HL-60/S4 treated with phorbol 12-myristate 13-acetate at 8.2 ng/mL for 4 days and 3 days (cell line): ENCODE data around the gene RPL32.
"Not testable (repeated sequence)": the region's sequence is repeated elsewhere in the genome, so short reads cannot be mapped to it uniquely, and the experiment has no call there.

Experiments used
- in situ Hi-C: fragments of 300-500 bp; cut with MboI; formaldehyde crosslinking; loops from 2 replicates; pipeline ENCODE4 v1.15.0; 2022; ENCODE audit warnings: low sequenced_read_pairs

RPL32 gene

GRCh38 chr3:12841149-12841969, at the start of gene RPL32:
RPL32 (minus strand) TSS chr3:12841565; CDS start chr3:12840237, 1,328 bp downstream.
- in situ Hi-C loops = no loop called here

GRCh38 chr3:12890610-12891390, 49.4 kb upstream of the RPL32 start:
- in situ Hi-C loops = no loop called here

DNA sequence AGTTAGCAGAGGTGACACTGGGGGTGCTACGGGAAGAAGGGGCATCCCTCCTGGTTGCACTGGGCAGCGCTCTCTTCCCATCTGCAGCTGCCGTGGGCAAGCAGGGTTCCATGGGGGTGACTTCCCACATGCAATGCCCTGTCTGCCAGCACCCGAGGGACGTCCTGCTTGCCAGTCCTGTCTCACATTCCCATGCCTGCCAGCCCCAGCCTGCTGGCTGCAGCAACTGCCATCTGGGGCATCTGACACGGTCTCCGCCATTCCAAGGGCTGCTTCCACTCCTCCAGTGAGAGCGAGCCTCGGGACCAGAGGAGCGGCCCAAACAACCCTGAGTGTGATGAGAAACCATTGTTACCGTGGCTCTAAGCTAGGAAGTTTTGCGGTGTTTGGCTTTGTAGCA, 45.4 kb upstream of the RPL32 start:
- in situ Hi-C loops = no loop called here

DNA sequence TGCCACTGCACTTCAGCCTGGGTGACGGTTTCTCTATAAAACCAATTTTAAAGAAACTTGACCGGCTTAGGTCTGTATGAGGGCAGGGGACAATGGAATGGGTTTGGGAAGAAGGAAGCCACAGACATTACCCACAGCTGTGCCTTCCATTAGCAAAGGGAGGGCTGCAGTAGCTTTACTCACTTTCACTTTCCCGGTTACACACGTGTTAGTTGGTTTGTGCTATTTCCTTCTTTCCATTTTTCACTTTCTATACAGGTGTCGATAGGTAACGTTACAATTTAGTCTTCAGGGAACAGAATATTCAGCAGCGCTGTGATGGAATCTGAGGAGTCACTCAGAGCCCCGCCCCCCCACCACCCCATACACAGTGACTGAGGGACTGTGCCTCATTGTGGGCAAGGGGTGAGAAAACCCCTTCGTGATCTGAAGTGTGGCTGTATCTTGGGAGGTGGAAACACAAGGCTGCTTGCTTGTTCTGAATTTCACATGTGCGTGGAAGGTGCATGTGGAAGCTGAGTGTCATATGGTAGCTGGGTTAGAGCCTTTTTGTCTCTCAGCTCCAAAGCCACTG, 44.8 kb upstream of the RPL32 start:
- in situ Hi-C loops = no loop called here

- in situ Hi-C loops = no loop called here
These were observed 44.2 kb upstream of the RPL32 start for GRCh38 chr3:12885583-12885930.

- in situ Hi-C loops = no loop called here
These were observed 43.6 kb upstream of the RPL32 start for GRCh38 chr3:12884790-12885582.

DNA sequence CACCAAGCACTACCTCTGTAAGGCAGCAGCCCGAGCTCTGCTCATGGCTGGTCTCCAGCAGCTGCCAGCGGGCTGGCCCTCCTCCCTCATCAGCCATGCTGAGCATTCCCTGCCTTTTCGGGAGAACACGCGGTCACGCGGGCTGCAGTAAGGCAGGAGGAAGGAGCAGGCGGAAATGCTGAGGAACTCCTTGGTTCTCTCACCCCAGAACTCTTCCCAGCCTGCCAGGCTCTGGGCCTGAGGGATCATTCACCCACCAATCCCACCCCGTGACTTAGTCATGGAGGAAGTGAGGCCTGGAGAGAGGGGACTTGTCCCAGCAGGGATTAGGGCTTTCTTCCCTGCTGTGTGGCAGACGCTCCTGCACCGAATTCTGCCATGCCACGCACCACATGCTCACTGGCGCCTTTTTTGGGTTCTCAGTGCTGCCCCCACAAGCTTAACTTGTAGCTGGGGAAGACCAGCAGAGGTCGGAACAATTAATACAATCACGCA, 42.9 kb upstream of the RPL32 start:
- in situ Hi-C loops = no loop called here

DNA sequence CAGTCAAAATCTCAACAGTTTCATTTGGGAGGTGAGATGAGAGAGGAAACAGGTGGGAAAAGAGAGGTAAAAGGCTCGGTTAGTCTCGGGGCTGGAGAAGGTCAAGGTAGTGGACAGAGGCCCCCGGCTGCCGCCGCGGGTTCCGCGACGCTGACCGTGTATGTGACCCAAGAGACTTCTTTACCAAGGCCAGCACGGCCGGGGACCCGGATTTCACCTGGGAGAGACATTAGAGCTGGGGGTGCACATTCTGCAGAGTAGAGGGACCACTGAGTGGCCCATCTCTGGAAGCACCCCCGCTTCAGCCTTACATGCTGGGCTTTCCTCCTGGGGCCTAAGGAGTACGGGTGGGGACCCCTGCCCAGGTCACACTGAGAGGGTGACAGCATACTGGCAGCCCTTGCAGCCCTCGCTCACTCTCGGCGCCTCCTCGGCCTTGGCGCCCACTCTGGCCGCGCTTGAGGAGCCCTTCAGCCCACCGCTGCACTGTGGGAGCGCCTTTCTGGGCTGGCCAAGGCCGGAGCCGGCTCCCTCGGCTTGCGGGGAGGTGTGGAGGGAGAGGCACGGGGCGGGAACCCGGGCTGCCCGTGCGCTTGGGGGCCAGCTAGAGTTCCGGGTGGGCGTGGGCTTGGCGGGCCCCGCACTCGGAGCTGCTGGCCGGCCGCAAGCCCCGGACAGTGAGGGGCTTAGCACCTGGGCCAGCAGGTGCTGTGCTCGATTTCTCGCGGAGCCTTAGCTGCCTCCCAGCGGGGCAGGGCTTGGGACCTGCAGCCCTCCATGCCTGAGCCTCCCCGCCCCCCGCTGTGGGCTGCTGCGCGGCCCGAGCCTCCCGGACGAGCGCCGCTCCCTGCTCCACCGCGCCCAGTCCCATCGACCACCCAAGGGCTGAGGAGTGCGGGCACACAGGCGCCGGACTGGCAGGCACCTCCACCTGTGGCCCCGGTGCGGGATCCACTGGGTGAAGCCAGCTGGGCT, 41.3 kb upstream of the RPL32 start:
- in situ Hi-C loops = no loop called here

DNA sequence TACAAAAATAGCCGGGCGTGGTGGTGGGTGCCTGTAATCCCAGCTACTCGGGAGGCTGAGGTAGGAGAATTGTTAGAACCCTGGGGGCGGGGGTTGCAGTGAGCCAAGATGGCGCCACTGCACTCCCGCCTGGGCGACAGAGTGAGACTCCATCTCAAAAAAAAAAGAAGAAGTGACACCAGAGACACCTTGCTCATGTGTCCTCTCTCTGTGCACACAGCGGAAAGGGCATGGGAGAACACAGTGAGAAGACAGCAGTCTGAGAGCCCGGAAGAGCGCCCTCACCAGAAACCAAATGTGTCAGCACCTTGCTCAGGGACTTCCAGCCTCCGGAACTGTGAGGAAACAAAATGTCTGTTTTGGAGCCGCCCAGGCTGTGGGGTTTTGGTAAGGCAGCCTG, 40.5 kb upstream of the RPL32 start:
- in situ Hi-C loops = not testable (repeated sequence)

GRCh38 chr3:12879191-12879815, 37.9 kb upstream of the RPL32 start:
- in situ Hi-C loops = no loop called here

DNA sequence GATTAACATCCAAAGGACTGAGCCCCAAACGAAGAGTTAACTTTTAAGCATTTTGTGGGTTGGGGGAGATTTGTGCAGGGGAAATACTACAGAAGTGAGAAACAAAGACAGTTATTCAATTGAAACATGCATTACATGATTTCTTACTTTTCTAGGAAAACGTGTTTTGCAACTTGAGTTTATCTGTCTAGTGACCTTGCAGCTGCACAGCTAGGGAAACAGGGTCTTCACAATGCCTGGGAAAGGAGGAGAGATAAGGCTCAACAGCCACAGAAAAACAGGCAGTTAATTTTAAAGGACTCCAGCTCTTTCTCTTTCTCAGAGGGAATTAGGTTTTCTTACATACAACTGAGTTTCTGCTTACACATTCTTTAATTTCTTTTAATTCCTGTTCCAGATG, 37.4 kb upstream of the RPL32 start:
- in situ Hi-C loops = not testable (repeated sequence)

- in situ Hi-C loops = no loop called here
These were observed 36.8 kb upstream of the RPL32 start for GRCh38 chr3:12878141-12878574.

DNA sequence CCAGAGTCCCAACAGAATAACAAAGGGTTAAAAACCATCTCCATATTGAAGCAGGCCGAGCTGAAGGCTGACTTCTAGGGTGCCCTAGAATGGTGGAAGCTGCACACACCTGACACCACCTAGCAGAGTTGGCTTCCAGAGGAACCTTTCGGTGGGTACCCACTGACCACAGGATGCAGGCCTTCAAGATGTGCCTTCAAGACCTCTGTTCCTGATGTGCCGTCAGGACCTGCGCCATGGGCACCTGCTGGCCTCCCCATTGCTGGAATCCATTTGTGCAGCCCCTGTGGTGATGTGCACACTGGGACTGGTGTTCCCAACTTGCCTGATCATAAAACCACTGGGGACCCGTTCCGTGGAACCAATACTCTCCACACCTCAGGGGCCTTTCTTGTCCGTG, 35.7 kb upstream of the RPL32 start:
- in situ Hi-C loops = no loop called here

DNA sequence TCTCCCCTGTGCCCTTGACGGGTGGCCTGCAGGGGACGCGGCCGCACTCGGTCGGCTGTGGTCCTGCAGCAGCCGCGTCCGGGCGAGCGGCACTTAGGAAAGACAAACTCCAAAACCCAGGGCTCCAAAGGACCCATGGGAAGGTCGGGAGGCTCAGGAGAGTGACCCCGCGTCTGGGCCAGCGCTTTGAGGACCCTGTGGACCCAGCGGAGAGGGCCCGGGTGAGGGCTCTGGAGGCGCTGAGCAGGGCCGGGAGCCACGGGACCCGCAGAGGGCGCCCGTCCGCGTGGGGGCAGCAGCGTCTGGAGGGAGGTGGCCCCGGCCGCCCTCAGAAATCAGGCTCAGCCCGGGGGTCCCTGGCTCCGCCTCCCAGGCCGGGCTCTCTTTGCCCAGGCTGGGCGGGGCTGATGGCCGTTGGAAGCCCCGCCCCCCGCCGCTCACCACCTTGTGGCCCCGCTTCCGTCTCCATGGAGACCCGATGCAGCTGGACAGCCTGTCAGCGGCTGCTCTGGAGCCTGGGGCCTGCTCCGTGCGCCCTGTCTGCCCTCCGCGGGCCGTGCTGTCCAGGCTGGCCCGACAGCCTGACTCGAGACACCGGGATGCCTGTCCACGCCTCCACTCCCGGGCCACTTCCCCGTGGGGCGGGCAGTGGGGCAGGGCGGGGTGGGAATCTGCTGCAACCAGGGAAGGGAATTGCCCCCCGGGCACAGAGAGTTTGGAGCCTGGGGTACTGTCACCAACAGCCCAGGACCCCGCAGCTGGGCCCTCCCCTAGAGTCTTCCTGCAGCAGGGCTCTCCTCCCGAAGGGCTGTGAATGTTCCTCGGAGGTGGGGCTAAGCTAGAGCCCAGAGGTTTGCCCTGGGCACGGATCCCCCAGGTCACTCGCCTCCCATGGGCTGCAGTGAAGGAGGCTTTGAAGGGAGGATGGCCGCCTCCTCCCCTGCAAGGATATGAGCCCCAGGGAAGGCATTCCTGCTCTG, 34.8 kb upstream of the RPL32 start:
- in situ Hi-C loops = no loop called here

GRCh38 chr3:12871404-12871983, 30.1 kb upstream of the RPL32 start:
- in situ Hi-C loops = no loop called here

GRCh38 chr3:12870942-12871341, 29.6 kb upstream of the RPL32 start:
- in situ Hi-C loops = no loop called here

- in situ Hi-C loops = no loop called here
These were observed 27.8 kb upstream of the RPL32 start for GRCh38 chr3:12869035-12869621.
